Stimulated activated CD8-positive, alpha-beta memory T cell treated with anti-CD3 and anti-CD28 coated beads, Interleukin-7, amount 100 ng/mL, for 24 hours (primary cell): Measurements from ENCODE around the gene PKMYT1.

ENCODE experiments used
- DNase-seq: peaks from one replicate; pipeline ENCODE4 v3.0.0-alpha.2; 2020; ENCODE audit warnings: low read depth

Gene PKMYT1

DNA sequence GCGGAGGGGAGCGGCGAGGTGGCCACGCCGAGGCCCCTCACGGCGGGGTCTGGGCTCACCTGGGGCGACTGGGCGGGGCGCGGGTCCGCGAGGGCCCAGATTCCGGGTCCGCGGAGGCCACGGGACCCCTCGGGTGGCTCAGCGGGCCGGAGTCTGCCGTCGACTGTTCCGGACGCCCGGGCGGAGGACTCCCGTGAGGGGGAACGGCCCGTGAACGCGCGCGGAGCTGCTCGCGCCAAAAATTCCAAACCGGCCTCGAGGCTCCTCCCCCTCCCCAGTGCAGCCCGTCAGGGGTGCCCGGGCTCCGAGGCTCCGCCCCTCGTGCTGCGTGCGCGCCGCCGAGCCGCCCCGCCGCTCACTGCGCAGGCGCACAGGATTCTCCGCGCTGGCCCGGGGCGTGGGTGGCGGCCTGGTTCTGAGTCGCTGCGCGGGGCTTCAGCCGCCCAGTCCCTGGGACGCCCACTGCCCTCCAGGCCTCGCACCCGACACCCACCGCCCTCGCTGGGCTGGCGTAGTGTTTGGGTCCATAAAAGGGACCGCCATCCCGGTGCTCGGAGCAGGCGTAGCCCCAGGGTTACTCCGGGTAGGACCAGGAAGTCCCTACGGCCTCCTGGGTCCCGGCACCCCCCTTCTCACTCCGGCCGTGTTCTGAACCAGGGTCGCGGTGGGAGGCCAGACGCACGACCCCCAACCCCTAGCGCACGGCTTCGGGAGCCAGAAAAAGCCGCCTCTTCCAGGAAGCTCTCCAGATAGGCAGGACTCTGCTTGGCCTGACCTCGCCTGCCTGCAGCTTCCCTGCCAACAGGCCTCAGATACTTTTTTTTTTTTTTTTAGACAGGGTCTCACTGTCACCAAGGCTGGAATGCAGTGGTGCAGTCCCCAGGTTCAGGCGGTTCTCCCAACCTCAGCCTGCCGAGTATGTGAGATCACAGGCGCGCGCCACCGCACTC, at the start of gene PKMYT1:
Gene PKMYT1 (minus strand): TSS at position 220 of the 950 bp plus-strand sequence. CDS start 789 bp downstream, outside the sequence.
- peak; percentile 89 for DNase-seq

DNA sequence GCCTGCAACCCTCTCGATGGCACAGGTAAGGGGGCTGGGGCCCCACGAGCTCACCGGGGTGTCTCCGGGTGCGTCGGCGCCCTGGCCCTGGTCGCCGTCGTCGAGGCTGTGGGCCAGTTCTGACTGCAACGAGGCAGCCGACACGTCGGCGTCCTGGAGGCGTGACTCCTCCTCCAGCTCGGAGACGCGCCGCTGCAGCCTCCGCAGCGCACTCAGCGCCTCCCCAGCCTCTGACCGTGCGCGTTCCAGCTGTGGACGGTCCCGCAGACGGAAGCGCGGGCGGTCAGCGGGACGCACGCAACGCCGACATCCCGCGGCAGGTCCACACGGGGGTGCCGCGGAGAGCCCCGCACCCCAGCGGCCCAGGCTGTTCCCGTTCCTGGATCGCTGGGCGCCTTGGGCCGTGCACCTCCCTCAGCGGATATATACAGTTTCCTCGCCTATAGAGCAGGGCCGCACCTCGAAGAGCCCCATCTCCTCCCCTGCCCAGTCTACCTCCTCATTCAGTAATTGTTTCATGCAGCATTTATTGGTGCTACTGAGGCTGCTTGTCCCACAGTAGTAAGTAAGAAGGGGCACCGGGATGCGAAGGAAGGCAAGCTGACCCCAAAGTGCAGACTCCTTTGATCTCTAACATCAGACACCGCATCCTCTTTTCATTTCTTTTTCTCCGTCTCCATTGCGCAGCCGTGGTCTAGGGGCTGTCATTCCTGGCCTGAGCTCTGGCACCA, 49.4 kb upstream of the PKMYT1 start:
- DNase-seq, result no peak

DNA sequence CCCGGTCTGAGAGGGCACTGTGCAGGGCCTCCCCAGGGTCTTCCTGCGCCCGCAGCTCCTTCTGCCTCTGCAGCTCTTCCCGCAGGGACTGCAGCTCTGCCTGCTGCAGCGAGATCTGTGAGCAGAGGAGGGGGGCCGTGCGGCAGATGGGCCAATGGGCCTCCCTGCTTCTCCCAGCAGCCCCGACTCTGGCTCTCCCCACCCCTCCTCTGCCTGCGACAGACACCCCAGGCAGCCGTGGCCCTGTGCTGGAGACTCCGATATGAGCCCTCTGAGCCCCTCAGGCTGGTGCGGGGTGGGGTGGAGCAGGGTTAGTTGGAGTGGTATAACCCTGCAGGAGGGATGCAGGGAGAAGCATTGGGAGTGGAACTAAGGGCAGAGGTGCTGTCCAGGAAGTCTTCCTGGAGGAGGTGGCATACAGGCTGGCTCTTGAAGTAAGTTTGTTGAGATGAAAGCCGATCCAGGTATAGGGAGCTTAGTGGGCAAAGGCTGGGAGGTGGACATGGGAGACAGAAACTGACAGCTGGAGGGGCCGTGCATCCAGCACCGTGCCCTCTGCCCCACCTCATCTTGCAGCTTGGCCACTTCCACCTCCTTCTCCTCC, 48.6 kb upstream of the PKMYT1 start:
- no peak for DNase-seq

DNA sequence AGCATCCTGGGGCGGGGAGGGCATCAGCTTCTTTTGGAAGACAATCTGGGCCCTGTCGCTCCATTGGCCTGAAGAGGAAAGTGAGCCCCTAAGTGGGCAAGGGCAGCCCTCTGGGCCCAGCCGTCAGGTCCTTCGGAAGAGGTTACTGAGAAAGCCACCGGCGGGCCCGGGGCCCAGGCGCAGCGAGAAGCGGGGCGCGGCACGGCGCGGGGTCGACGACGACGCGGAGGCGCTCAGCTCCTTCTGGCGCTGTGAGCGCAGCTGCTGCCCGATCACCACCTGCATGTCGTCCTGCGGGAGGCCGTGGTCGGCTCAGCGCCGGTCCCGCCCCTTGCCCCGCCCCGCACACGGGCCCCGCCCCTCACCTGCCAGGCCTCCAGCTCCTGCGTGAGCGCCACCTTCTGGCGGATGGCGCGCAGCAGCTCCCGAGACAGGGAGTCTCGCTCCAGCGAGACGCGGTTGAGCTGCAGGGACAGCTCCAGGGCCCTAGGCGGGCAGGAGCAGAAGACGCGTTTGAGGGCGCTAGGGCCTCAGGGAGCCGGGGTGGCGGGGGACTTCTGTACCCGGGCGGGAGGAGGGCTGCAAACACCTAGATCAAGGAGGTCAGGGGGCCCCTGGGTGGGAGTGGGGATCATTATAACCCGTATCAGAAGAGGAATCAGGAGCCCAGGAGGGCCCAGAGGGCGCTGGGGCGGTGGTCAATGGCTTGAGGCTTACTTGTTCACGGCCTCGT, 47.9 kb upstream of the PKMYT1 start:
- DNase-seq, result peak; percentile 74

DNA sequence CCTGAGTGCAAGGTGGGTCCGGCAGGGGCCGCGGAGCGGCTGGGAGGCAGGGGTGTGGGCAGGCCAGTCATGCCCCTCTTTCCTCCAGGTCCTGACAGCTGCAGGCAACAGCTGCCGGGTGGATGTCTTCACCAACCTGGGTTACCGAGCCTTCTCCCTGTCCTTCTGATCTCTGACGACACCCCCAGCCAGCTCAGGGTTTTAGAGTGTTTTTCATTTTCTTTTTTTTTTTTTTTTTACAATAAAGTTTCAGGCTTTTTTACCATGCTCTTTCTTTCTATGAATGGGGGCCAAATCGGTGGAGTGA, 47.2 kb upstream of the PKMYT1 start:
- no peak for DNase-seq

DNA sequence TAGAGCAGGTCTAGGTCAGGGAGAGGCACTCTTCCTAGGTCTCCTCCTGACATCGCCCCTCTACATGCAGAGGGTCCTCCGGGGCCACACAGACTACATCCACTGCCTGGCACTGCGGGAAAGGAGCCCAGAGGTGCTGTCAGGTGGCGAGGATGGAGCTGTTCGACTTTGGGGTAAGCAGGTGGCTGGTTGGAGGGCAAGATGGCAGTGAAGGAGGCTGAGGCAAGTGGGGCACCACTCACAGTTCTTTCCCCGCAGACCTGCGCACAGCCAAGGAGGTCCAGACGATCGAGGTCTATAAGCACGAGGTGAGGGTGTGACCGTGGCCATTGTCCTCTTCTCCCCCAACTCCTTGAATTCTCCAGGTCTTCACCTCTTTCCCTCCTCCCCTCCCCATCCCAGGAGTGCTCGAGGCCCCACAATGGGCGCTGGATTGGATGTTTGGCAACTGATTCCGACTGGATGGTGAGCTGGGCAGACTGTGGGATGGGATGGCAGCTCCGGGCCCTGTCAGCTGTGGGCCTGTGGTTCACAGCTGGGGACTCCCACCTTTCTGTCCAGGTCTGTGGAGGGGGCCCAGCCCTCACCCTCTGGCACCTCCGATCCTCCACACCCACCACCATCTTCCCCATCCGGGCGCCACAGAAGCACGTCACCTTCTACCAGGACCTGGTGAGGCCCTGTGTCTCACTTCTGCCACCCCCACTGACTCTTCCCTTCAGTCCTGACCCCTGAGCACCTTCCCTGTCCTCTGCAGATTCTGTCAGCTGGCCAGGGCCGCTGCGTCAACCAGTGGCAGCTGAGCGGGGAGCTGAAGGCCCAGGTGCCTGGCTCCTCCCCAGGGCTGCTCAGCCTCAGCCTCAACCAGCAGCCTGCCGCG, 46.6 kb upstream of the PKMYT1 start:
- no peak for DNase-seq

DNA sequence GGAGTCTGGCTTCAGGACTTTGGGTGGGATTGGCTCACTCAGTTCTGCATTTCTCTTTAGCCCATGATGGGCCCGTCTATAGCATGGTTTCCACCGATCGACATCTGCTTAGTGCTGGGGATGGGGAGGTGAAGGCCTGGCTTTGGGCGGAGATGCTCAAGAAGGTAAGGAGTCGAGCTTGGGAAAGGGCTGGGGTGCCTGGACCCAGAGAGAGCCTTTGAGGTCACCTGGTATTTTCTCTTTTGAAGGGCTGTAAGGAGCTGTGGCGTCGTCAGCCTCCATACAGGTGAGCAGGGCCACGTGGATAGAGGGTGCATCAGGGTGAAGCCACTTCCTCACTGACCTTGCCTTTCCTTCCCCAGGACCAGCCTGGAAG, 45.7 kb upstream of the PKMYT1 start:
- DNase-seq, result no peak

DNA sequence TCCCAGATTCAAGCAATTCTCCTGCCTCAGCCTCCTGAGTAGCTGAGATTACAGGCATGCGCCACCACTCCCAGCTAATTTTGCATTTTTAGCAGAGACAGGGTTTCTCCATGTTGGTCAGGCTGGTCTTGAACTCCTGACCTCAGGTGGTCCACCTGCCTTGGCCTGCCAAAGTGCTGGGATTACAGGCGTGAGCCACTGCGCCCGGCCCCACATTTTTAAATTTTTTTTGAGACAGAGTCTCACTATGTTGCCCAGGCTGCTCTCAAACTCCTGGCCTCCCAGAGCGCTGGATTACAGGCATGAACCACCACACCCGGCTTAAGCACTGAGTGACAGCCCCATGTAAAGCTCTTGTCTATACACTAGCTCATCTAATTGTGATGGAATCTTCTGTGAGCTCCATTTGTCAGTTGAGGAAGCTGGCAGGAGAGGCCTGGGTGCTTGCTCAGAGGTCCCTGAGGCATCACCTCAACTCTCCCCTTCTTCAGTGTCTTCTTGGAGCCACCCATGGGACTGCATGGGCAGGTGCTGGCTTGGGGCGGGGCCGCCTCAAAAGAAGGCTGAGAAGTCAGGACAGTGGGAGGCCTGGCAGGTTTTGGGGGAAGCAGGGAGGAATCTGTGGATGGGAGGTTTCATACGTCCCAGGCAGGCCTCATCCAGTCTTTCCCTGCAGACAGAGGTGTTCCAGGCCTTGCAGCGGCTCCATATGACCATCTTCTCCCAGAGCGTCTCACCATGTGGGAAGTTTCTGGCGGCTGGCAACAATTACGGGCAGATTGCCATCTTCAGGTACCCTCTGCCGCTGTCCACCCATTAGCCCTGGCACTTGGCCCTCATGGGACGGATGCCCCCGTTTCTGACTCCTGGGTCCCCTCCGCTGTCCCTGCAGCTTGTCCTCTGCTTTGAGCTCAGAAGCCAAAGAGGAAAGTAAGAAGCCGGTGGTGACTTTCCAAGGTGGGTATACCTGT, 45.1 kb upstream of the PKMYT1 start:
- DNase-seq, result no peak

DNA sequence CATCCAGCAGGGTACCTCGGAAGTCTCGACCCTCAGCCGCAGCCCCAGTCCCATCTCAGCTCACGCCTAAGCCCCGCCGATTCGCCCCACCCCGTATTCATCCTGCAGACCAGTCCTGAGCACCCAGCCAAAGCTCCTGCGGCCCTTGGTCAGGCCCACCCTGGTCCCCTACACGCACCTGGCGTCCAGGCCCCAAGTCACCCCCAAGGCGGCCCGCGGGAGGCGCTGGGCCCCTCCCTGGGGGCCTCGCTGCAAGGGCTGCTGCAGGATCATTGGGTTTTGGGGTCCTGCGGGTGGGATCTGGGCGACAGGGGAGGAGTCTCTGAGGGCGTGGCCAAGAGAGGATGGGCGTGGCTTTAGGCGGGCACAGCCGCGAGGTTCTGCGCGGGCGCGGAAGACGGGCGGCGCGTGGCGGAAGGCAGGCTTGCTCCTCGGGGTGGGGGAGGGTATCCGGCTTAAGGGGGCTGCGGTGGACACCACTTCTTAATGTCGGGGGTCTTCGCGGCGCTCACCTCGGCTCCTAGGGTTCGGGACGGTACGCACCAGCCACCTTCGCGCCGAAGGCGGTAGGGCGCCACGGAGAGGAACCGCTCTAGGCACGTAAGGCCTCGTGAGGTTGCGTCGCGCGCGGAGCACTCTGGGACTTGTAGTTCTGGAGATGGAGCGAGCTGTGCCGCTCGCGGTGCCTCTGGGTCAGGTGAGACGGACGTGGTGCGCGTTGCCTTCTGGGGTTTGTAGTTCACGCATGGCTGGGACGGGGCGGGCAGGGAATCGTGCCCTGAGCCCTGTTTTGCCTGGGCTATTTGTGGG, 43.6 kb upstream of the PKMYT1 start, which contains the start of the genes HCFC1R1 and THOC6:
Gene HCFC1R1 (minus strand): TSS at position 274 of the 810 bp plus-strand sequence. CDS start 1 bp downstream, at position 273.
Gene THOC6 (plus strand): TSS at position 367 of the 810 bp plus-strand sequence. CDS start 292 bp downstream, at position 659.
- peak; percentile 88 for DNase-seq

DNA sequence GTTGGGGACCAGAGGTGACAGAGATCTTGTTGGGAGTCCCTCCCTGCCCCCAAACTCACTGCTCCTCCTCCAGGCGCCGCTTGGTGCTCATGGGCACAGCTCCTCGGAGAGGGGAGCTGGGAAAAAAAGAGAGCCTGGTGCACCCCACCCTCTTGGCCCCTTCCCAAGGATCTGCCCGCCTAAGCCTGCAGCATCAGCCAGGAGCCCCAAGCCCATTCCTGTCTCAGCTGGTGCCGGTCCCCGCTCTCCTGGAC, 43.1 kb upstream of the PKMYT1 start:
- no peak for DNase-seq

DNA sequence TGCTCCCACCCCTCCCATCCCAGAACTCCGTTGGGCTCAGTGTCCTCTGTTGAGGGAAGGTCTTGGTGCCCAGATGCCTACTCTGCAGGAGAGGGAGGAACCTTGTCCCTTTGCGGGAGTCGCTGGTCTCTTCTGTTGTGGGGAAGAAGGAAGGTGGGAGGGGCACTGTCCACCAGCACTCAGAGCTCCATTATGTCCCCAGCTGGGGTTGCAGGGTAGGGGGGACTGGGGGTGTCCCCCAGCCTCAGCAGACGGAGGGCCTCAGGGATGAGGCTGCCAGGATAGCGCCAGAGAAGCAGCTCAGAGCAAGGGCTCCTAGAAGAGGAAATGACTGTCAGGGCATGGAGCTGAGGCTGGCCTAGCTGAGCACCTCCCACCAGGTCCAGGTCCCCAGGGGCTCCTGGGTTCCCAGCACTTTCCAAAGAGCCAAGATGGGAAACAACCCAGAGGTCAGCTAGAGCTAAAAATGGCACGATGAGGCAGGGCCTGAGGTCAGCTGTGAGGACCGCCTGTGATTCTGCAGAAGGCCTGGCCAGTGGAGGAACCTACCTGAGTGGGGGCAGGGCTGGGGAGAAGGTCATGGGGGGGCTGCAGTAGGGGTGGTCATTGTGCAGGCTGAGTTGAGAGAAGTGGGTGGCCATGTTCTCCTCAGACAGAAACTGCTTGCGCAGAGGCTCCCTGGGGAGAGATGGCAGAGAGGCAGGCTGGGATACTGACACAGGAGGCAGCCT, 42.6 kb upstream of the PKMYT1 start:
- no peak for DNase-seq

DNA sequence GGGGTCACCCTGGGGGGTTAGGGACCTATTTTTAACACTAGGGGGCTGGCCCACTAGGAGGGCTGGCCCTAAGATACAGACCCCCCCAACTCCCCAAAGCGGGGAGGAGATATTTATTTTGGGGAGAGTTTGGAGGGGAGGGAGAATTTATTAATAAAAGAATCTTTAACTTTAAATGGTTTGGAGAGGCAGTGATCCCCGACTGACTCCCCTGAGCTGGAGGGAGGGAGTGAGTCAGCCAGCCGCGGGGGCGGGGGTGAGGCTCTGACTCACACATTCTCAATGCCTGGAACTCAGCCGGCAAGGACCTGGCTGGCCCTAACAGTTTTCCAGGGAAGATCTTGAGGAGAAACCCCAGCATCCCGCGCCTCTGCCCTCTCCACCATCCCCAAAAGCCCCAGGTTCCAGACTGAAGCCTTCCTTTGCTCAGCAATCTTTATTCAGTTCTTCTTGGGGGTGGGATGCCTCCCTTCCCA, 42.0 kb upstream of the PKMYT1 start:
- peak; percentile 78 for DNase-seq

DNA sequence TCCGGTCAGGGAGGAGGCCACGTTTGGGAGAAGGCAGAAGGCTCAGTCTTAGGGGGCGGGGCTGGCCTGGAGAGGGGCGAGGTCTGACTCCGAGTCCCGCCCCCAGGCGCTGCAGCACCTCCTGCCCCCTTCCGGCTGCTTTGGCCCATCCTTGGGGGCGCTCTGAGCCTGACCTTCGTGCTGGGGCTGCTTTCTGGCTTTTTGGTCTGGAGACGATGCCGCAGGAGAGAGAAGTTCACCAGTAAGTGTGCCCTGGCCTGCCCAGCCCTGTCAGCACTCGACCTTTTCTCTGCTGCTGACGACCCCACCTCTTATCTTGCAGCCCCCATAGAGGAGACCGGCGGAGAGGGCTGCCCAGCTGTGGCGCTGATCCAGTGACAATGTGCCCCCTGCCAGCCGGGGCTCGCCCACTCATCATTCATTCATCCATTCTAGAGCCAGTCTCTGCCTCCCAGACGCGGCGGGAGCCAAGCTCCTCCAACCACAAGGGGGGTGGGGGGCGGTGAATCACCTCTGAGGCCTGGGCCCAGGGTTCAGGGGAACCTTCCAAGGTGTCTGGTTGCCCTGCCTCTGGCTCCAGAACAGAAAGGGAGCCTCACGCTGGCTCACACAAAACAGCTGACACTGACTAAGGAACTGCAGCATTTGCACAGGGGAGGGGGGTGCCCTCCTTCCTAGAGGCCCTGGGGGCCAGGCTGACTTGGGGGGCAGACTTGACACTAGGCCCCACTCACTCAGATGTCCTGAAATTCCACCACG, 41.4 kb upstream of the PKMYT1 start:
- DNase-seq, result peak; percentile 64

DNA sequence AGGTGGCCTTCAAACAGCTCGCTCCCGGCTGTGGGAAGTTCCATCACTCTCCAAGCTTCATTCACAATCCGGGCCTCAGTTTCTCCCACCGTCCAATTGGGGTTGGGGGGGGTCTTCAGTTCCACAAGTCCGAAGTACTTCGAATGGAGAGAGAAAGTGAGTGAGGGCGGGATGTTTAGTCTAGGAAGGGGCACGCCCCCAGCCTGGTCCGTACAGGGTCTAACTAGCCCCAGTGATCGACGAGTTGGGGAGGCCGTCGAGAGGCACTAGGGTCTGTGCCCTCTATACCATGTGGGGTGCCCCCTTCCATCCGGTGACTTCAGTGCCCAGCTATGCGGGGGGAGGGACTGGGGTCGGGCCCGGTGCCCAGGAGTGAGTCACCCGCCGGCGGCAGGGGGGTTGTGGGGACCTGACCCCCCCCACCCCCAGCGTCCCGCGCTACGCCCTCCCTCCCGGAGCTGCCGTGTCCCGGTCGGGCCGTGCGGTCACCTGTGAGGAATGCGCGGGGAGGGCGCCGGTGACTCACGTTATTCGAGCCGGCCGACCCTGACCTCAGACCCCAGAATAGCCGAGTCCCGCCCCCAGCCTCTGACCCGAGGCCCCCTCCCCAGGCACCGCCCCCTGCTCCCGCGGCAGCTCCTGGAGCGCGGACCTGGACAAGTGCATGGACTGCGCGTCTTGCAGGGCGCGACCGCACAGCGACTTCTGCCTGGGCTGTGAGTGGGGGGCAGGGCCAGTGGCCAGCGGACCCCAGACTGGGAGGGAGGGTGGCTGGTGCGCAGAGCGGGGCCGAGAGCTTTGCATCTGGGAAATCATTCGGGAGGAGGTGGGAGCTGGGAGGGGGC, 40.6 kb upstream of the PKMYT1 start:
- no peak for DNase-seq

DNA sequence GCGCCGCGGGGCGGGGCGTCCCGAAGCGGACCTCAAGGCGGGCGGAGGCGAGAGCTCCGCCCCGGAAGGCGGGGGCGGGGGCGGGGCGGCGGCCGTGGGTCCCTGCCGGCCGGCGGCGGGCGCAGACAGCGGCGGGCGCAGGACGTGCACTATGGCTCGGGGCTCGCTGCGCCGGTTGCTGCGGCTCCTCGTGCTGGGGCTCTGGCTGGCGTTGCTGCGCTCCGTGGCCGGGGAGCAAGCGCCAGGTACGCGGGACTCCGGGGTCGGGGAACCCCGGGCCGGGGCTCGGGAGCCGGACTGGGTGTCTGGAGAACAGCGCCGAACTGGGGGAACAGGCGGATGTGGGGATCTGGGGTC, 40.0 kb upstream of the PKMYT1 start, which contains the start of gene TNFRSF12A:
Gene TNFRSF12A (plus strand): TSS at position 122 of the 357 bp plus-strand sequence. CDS start 30 bp downstream, at position 152.
- DNase-seq, result no peak

DNA sequence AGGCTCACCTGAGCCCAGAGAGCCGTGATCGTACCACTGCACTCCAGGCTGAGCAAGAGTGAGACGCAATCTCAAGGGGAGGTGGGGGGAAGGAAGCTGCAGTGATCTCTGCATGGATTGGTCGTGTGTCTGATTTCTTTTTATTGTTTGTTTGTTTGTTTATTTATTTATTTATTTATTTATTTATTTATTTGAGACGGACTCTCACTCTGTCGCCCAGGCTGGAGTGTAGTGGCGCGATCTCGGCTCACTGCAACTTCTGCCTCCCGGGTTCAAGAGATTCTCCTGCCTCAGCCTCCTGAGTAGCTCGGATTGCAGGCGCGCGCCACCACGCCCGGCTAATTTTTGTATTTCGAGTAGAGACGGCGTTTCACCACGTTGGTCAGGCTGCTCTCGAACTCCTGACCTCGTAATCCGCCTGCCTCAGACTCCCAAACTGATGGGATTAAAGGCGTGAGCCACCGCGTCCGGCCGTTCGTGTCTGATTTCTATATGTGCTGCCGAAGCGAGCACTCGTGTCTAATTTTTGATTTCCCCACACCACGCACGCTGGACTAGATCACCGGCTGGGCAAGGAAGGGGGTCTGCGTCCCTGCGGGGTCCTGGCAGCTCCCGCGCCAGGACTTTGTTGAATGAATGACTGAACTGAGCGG, 39.5 kb upstream of the PKMYT1 start:
- no peak for DNase-seq
